Activated T-helper 1 cell treated with anti-CD3 and anti-CD28 coated beads, Interleukin-2, amount 50 U/mL, for 16 hours (primary cell): ENCODE results near the gene PHLPP1.
A peak's percentile ranks its signal among the peaks of the same experiment; 100 is the strongest.

Experiments used
- DNase-seq, 2 donors: peaks; one replicate each; pipeline ENCODE4 v3.0.0-alpha.2; 2020; ENCODE audit warnings: low read depth in 1 of 2, low spot score in 1 of 2

The PHLPP1 gene

GRCh38 chr18:62717169-62717924 lies 2.0 kb downstream of the PHLPP1 start:
- DNase-seq, result peak in 1 of 2 donors; percentile 15

- DNase-seq, result no peak
These were observed 2.8 kb downstream of the PHLPP1 start for GRCh38 chr18:62717925-62718800.

- DNase-seq, result no peak
These were observed 4.7 kb downstream of the PHLPP1 start for GRCh38 chr18:62720048-62720447.

- DNase-seq, result no peak
These were observed 5.6 kb downstream of the PHLPP1 start for GRCh38 chr18:62720766-62721613.

GRCh38 chr18:62721839-62722795 lies 6.8 kb downstream of the PHLPP1 start:
- no peak for DNase-seq

GRCh38 chr18:62723666-62724281 lies 8.4 kb downstream of the PHLPP1 start:
- no peak for DNase-seq

GRCh38 chr18:62725896-62726295 lies 10.6 kb downstream of the PHLPP1 start:
- DNase-seq, result no peak

- DNase-seq, result no peak
These were observed 12.9 kb downstream of the PHLPP1 start for GRCh38 chr18:62728254-62728653.

- no peak for DNase-seq
These were observed 14.4 kb downstream of the PHLPP1 start for GRCh38 chr18:62729487-62730386.

- no peak for DNase-seq
These were observed 15.6 kb downstream of the PHLPP1 start for GRCh38 chr18:62730941-62731340.

- no peak for DNase-seq
These were observed 17.3 kb downstream of the PHLPP1 start for GRCh38 chr18:62732617-62733016.

- DNase-seq, result no peak
These were observed 18.9 kb downstream of the PHLPP1 start for GRCh38 chr18:62734290-62734689.

GRCh38 chr18:62735387-62735786 lies 20.0 kb downstream of the PHLPP1 start:
- DNase-seq, result no peak

GRCh38 chr18:62736077-62736855 lies 20.9 kb downstream of the PHLPP1 start:
- DNase-seq, result no peak

- DNase-seq, result no peak
These were observed 22.0 kb downstream of the PHLPP1 start for GRCh38 chr18:62737241-62737873.

- no peak for DNase-seq
These were observed 23.3 kb downstream of the PHLPP1 start for GRCh38 chr18:62738639-62739038.

GRCh38 chr18:62739911-62740310 lies 24.6 kb downstream of the PHLPP1 start:
- no peak for DNase-seq
